HepG2 (cell line): ENCODE results near the gene DELE1. TPM values are rescaled to one million over a fixed set of nuclear protein-coding genes. Genes with fewer than 3 reads are reported as not detected.

ENCODE experiments used
- AHDC1 ChIP-seq: sonication (generic); formaldehyde crosslinking; IDR thresholded peaks from 2 replicates; pipeline ENCODE4 v1.5.1; 2020; ENCODE audit warnings: mild to moderate bottlenecking, missing genetic modification reagents, borderline replicate concordance
- ATRX ChIP-seq: sonication (generic); formaldehyde crosslinking; IDR thresholded peaks from 2 replicates; pipeline ENCODE4 v1.4.0; 2020; ENCODE audit warnings: missing genetic modification reagents, borderline replicate concordance
- IKZF4 ChIP-seq: sonication (generic); formaldehyde crosslinking; IDR thresholded peaks from 2 replicates; pipeline ENCODE4 v1.5.1; 2020; ENCODE audit warnings: borderline replicate concordance, mild to moderate bottlenecking, low read depth, missing genetic modification reagents; ENCODE audit errors: not compliant biosample characterization
- IRF1 ChIP-seq: sonication (generic); formaldehyde crosslinking; IDR thresholded peaks from 2 replicates; pipeline ENCODE4 v1.4.0; 2020; ENCODE audit warnings: low read depth, mild to moderate bottlenecking, missing genetic modification reagents
- KDM4B ChIP-seq: sonication (generic); formaldehyde crosslinking; IDR thresholded peaks from 2 replicates; pipeline ENCODE4 v1.4.0; 2020; ENCODE audit warnings: missing genetic modification reagents
- MEIS2 ChIP-seq: sonication (generic); formaldehyde crosslinking; IDR thresholded peaks from 2 replicates; pipeline ENCODE4 v1.9.0; 2021; ENCODE audit warnings: mild to moderate bottlenecking, missing genetic modification reagents
- MTF2 ChIP-seq: sonication (generic); formaldehyde crosslinking; IDR thresholded peaks from 2 replicates; pipeline ENCODE4 v1.5.0; 2020; ENCODE audit warnings: missing genetic modification reagents, borderline replicate concordance
- SMYD3 ChIP-seq: sonication (generic); formaldehyde crosslinking; IDR thresholded peaks from 2 replicates; pipeline ENCODE4 v1.8.1; 2023; ENCODE audit warnings: mild to moderate bottlenecking, missing genetic modification reagents
- SP1 ChIP-seq, 2 experiments: fragments of 450-650 bp in 1 of 2; sonication (generic) in 1 of 2; formaldehyde crosslinking in 1 of 2; IDR thresholded peaks; 2 replicates each; pipeline versions ENCODE4 v1.4.0 to v1.6.1; 2016 to 2020; ENCODE audit warnings: missing genetic modification reagents in 1 of 2
- TARDBP ChIP-seq: sonication (generic); formaldehyde crosslinking; IDR thresholded peaks from 2 replicates; pipeline ENCODE4 v1.8.0; 2022; ENCODE audit warnings: mild to moderate bottlenecking, missing genetic modification reagents
- THRA ChIP-seq: sonication (generic); formaldehyde crosslinking; IDR thresholded peaks from 2 replicates; pipeline ENCODE4 v1.4.0; 2020; ENCODE audit warnings: missing genetic modification reagents, borderline replicate concordance
- ZBTB37 ChIP-seq: sonication (generic); formaldehyde crosslinking; IDR thresholded peaks from 2 replicates; pipeline ENCODE4 v1.4.0; 2020; ENCODE audit warnings: mild to moderate bottlenecking, missing genetic modification reagents
- ZMAT3 ChIP-seq: sonication (generic); formaldehyde crosslinking; conservative IDR thresholded peaks from 2 replicates; pipeline ENCODE4 v1.7.0; 2021; ENCODE audit warnings: missing genetic modification reagents
- ZNF343 ChIP-seq: sonication (generic); formaldehyde crosslinking; IDR thresholded peaks from 2 replicates; pipeline ENCODE4 v1.4.0; 2020; ENCODE audit warnings: mild to moderate bottlenecking, missing genetic modification reagents
- ZNF510 ChIP-seq: sonication (generic); formaldehyde crosslinking; IDR thresholded peaks from 2 replicates; pipeline ENCODE4 v1.4.0; 2020; ENCODE audit warnings: low read depth, mild to moderate bottlenecking, missing genetic modification reagents
- ZNF557 ChIP-seq: sonication (generic); formaldehyde crosslinking; IDR thresholded peaks from 2 replicates; pipeline ENCODE4 v1.4.0; 2020; ENCODE audit warnings: missing genetic modification reagents
- ZNF776 ChIP-seq: sonication (generic); formaldehyde crosslinking; IDR thresholded peaks from 2 replicates; pipeline ENCODE4 v1.4.0; 2020; ENCODE audit warnings: mild to moderate bottlenecking, missing genetic modification reagents
- ZNF883 ChIP-seq: sonication (generic); formaldehyde crosslinking; IDR thresholded peaks from 2 replicates; pipeline ENCODE4 v1.5.1; 2020; ENCODE audit warnings: mild to moderate bottlenecking, missing genetic modification reagents; ENCODE audit errors: not compliant biosample characterization
- ZSCAN21 ChIP-seq: sonication (generic); formaldehyde crosslinking; IDR thresholded peaks from 2 replicates; pipeline ENCODE4 v1.8.0; 2022; ENCODE audit warnings: mild to moderate bottlenecking, missing genetic modification reagents, moderate library complexity, borderline replicate concordance
- polyA plus RNA-seq, 8 experiments: library from polyadenylated mRNA; depleted of rRNA in 3 of 8; stranded (reverse) in 7 of 8; unstranded in 1 of 8; fragments of >200 nt; fragmentation: Illumina TruSeq in 4 of 8; extraction: Trizol in 4 of 8; gene quantifications; 2 replicates each; pipeline versions ENCODE4 v1.2.1 to v1.2.3, GENCODE V29; 2011 to 2016; ENCODE audit warnings: low read depth in 4 of 8, missing spikeins in 1 of 8, mixed read lengths in 1 of 8; ENCODE audit not compliant: insufficient read depth in 1 of 8
- total RNA-seq, 5 experiments: library from RNA; depleted of rRNA; stranded (reverse); fragments of >200 nt; fragmentation: Illumina TruSeq; extraction: Trizol; gene quantifications; 2 replicates each; pipeline ENCODE4 v1.2.3, GENCODE V29; 2016; ENCODE audit warnings: low read depth in 1 of 5

Gene DELE1
- total and polyA plus RNA-seq, 2 of the 13 experiments (the other 11 are each of a cell fraction or from before 2014, with no cell fraction given): 57.5 to 90.3 TPM

- TF ChIP-seq ATRX: 0 out of 2 replicates have a peak, but pooled peaks have one; percentile 63
- peak; percentile 67; the same call in 1 of the 2 replicates for TF ChIP-seq THRA
- peak; percentile 46; the same call in 1 of the 2 replicates for TF ChIP-seq KDM4B (CRISPR knock-in tag)
- TF ChIP-seq IKZF4 (CRISPR knock-in tag): peak; percentile 34
- no peak for TF ChIP-seq IRF1 (CRISPR knock-in tag)
- peak; percentile 89; the same call in 1 of the 2 replicates for TF ChIP-seq MTF2 (CRISPR knock-in tag)
- peak; percentile 82 for TF ChIP-seq MEIS2
- TF ChIP-seq AHDC1: peak; percentile 87
- no peak; the same call in 1 of the 2 replicates for TF ChIP-seq ZNF343 (CRISPR knock-in tag)
- 0 out of 2 replicates have a peak, but pooled peaks have one; percentile 40 for TF ChIP-seq ZBTB37 (CRISPR knock-in tag)
- no peak for TF ChIP-seq SP1 (IDR thresholded peaks at IDR 0.05)
- peak; percentile 42; the same call in 1 of the 2 replicates for TF ChIP-seq SP1 (CRISPR knock-in tag; IDR thresholded peaks at IDR 0.05)
- no peak; the same call in 1 of the 2 replicates for TF ChIP-seq ZNF776 (CRISPR knock-in tag)
- 0 out of 2 replicates have a peak, but pooled peaks have one; percentile 58 for TF ChIP-seq SMYD3
- TF ChIP-seq ZNF883: peak; percentile 79
- peak; percentile 82 for TF ChIP-seq TARDBP (CRISPR knock-in tag)
- 0 out of 2 replicates have a peak, but pooled peaks have one; percentile 43 for TF ChIP-seq ZNF557 (CRISPR knock-in tag)
- TF ChIP-seq ZMAT3: peak; percentile 96
- TF ChIP-seq ZNF510 (CRISPR knock-in tag): no peak
- TF ChIP-seq ZSCAN21 (CRISPR knock-in tag): peak; percentile 73; the same call in 1 of the 2 replicates
Measured at GRCh38 chr5:141968914-141969608, 45.4 kb downstream of the DELE1 start, which contains the start of gene RNF14 (continued).
